GM23248 (cell line): ENCODE results near the gene SERPINA4. TPM values are rescaled to one million over a fixed set of nuclear protein-coding genes. Genes with fewer than 3 reads are reported as not detected.

ENCODE experiments used
- DNase-seq: peaks from one replicate; pipeline ENCODE4 v3.0.0-alpha.2; 2015
- H2AFZ ChIP-seq: fragments of 200-600 bp; sonication (generic); 2 replicates; pipeline ENCODE4 v1.6.1; 2016; ENCODE audit warnings: antibody characterized with exemption
- H3F3A ChIP-seq: fragments of 200-600 bp; sonication (generic); 2 replicates; pipeline ENCODE4 v1.6.1; 2016; ENCODE audit warnings: mild to moderate bottlenecking, antibody characterized with exemption, mixed run types; ENCODE audit not compliant: insufficient read depth
- H3K27ac ChIP-seq: fragments of 200-600 bp; sonication (generic); 2 replicates; pipeline ENCODE4 v1.5.1; 2016; ENCODE audit warnings: mild to moderate bottlenecking
- H3K27me3 ChIP-seq: fragments of 200-600 bp; sonication (generic); replicated peaks from 2 replicates; pipeline ENCODE4 v1.6.1; 2016; ENCODE audit warnings: mild to moderate bottlenecking; ENCODE audit not compliant: insufficient read depth
- H3K36me3 ChIP-seq: fragments of 200-600 bp; sonication (generic); 2 replicates; pipeline ENCODE4 v1.6.1; 2016; ENCODE audit warnings: low read depth, mild to moderate bottlenecking
- H3K4me1 ChIP-seq: fragments of 200-600 bp; sonication (generic); 2 replicates; pipeline ENCODE4 v1.6.1; 2016; ENCODE audit warnings: mild to moderate bottlenecking; ENCODE audit not compliant: insufficient read depth
- H3K4me2 ChIP-seq: fragments of 200-600 bp; sonication (generic); one replicate; pipeline ENCODE4 v1.6.1; 2016; ENCODE audit warnings: mild to moderate bottlenecking; ENCODE audit not compliant: unreplicated experiment
- H3K4me3 ChIP-seq: fragments of 200-600 bp; sonication (generic); 2 replicates; pipeline ENCODE4 v1.5.1; 2016; ENCODE audit warnings: mild to moderate bottlenecking
- H3K79me2 ChIP-seq: fragments of 200-600 bp; sonication (generic); 2 replicates; pipeline ENCODE4 v1.6.1; 2016; ENCODE audit warnings: mild to moderate bottlenecking; ENCODE audit not compliant: insufficient read depth
- H3K9ac ChIP-seq: fragments of 200-600 bp; sonication (generic); 2 replicates; pipeline ENCODE4 v1.6.1; 2016; ENCODE audit warnings: mild to moderate bottlenecking
- H3K9me2 ChIP-seq: fragments of 200-600 bp; sonication (generic); 2 replicates; pipeline ENCODE4 v1.6.1; 2016; ENCODE audit warnings: mixed run types, mild to moderate bottlenecking, moderate library complexity; ENCODE audit not compliant: insufficient read depth
- H3K9me3 ChIP-seq: fragments of 200-600 bp; sonication (generic); one replicate; pipeline ENCODE4 v1.6.1; 2017; ENCODE audit warnings: low read depth
- H4K20me1 ChIP-seq: fragments of 200-600 bp; sonication (generic); 2 replicates; pipeline ENCODE4 v1.6.0; 2016; ENCODE audit not compliant: insufficient read depth
- EZH2 ChIP-seq: fragments of 200-600 bp; sonication (generic); IDR thresholded peaks from 2 replicates; pipeline ENCODE4 v1.6.1; 2018; ENCODE audit warnings: antibody characterized with exemption, mild to moderate bottlenecking; ENCODE audit not compliant: insufficient read depth, poor library complexity, severe bottlenecking
- EZH2phosphoT487 ChIP-seq: fragments of 200-600 bp; sonication (generic); IDR thresholded peaks from 2 replicates; pipeline ENCODE4 v1.6.1; 2018; ENCODE audit warnings: antibody characterized with exemption, moderate library complexity, mild to moderate bottlenecking, low read depth; ENCODE audit not compliant: insufficient read depth
- WGBS, 2 experiments: methylation state at CpG; one replicate each; pipeline ENCODE4 v1.1.6; 2015 to 2017; ENCODE audit warnings: low lambda C conversion rate in 2 of 2, low coverage in 1 of 2; ENCODE audit errors: missing lambda C conversion rate in 2 of 2; 5-methylcytosine and 5-hydroxymethylcytosine counted together
- in situ Hi-C: fragments of 300-500 bp; cut with MboI; formaldehyde crosslinking; loops from 2 replicates; pipeline ENCODE4 v1.15.0; 2020
- polyA plus RNA-seq: library from polyadenylated mRNA; unstranded; fragments of >200 nt; fragmentation: Nextera tagmentation; extraction: Ambion mirVana; gene quantifications from 2 replicates; pipeline ENCODE4 v1.2.1, GENCODE V29; 2016
- total RNA-seq: library from RNA; depleted of rRNA; stranded (reverse); fragments of >200 nt; shearing (Covaris generic); gene quantifications from 2 replicates; pipeline ENCODE4 v1.2.3, GENCODE V29; 2014

The SERPINA4 gene
- total and polyA plus RNA-seq, 2 experiments from 2014 or later: not detected

DNA sequence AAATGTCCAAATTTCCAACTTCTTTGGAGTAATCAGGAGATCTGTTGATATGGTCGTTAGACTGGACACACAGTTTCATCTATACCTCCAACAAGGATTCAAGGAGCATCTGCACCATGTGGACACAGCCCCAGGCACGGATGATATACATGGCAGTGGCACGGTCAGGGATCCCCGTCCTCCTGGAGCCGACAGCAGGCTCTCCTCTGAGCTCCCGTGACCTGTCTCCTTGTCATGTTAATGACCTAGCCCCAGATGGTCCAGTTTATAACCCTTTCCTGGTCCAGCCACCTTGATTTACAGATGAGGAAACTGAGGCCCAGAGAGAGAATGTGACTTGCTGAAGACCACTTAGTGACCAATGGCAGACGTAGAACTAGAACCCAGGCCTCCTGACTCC lies 16.5 kb upstream of the SERPINA4 start:
- in situ Hi-C loops: no loop called here
- Histone ChIP-seq H3K4me1 (peaks cover 7% of the 10 kb centered on the region), H3K9ac (no peak overlapping the region), H3K4me3 (no peak overlapping the region), H3K27me3 (no peaks in the 10 kb centered on the region), H3K79me2 (no peaks in the 10 kb centered on the region), H3F3A (no peaks in the 10 kb centered on the region), H3K27ac (no peak overlapping the region), H3K9me2 (no peaks in the 10 kb centered on the region), H4K20me1 (no peaks in the 10 kb centered on the region), H3K36me3 (no peaks in the 10 kb centered on the region), H3K4me2 (no peak overlapping the region), H2AFZ (no peak overlapping the region), H3K9me3 (no peaks in the 10 kb centered on the region)
- no peak for TF ChIP-seq EZH2phosphoT487
- no peak for TF ChIP-seq EZH2
- no peak for DNase-seq
- 73 to 74% methylated on average over 7 of the region's 7 CpGs for WGBS, 2 experiments

DNA sequence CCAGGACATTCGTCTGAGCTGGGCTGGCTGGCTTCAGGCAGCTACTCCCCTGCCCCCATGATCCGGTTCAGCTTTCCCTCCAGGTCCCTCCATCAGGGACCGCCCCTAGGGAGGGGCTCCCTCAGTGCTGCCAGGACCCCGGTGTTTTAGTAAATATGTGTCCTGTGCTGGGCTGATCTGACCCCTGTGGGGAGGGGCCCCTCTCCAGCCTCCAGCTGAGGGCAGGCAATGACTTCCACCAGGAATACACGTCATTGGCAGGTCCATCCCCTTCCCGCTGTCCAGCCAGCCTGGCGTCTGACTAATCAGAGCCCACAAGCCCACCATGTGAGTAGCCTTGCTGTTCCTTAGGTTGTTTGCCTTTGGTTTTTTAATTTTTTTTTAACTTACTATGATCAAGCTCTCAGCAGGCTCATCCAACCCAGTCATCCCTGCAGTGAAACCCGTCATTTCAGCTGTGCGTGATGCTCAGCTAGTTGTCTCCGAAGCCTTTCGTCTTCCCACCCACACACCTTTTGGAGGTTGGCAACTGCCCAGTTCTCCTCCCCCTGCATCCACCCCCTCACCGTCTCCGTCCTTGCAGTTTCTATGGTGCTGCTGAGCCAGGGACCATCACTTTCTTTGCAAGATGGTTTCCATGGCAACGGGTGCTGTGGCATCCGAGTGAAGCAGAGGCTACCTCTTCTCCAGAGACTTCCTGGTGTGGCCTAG lies 16.0 kb upstream of the SERPINA4 start:
- in situ Hi-C loops: no loop called here
- H3K9me3 ChIP-seq: no peaks in the 10 kb centered on the region
- WGBS, 2 experiments: 73% methylated on average over 15 of the region's 15 CpGs

DNA sequence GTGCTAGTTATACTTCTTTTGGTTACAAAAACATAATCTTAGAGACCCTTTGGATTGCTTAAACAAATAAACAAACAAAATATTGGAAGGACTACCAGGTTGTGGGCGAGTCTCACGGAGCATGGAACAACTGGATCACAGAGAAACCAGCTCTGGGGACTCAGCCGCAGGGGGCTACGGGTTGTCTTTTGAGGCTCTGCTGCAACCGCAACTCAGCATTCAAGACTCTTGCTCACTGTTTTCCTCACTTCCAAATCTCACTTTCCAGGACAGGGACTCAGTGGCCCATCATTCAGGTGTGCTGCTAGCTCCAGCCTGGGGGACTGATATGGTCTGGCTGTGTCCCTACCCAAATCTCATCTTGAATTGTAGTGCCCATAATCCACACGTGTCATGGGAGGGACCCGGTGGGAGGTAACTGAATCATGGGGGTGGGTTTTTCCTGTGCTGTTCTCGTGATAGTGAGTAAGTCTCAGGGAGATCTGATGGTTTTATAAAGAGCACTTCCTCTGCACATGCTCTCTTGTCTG lies 14.0 kb upstream of the SERPINA4 start:
- Histone ChIP-seq H3K9ac (no peak overlapping the region), H3K4me3 (no peak overlapping the region), H3K9me3 (no peaks in the 10 kb centered on the region), H3K36me3 (no peaks in the 10 kb centered on the region), H3F3A (no peaks in the 10 kb centered on the region), H3K79me2 (no peaks in the 10 kb centered on the region), H3K27me3 (no peaks in the 10 kb centered on the region), H3K27ac (no peak overlapping the region), H3K4me2 (no peak overlapping the region), H3K9me2 (no peaks in the 10 kb centered on the region), H4K20me1 (no peaks in the 10 kb centered on the region), H2AFZ (no peak overlapping the region), H3K4me1 (peaks cover 3% of the 10 kb centered on the region)
- in situ Hi-C loops: no loop called here
- no peak for DNase-seq
- no peak for TF ChIP-seq EZH2
- TF ChIP-seq EZH2phosphoT487: no peak
- WGBS, 2 experiments: 70 to 75% methylated on average over 8 of the region's 8 CpGs

More for the DNA sequence above, 16.0 kb upstream of the SERPINA4 start:
- Histone ChIP-seq H3K79me2 (no peaks in the 10 kb centered on the region), H3K36me3 (no peaks in the 10 kb centered on the region), H3K27ac (no peak overlapping the region), H3F3A (no peaks in the 10 kb centered on the region), H3K9me2 (no peaks in the 10 kb centered on the region), H4K20me1 (no peaks in the 10 kb centered on the region), H2AFZ (no peak overlapping the region), H3K4me3 (no peak overlapping the region), H3K4me2 (no peak overlapping the region), H3K4me1 (peaks cover 7% of the 10 kb centered on the region), H3K27me3 (no peaks in the 10 kb centered on the region), H3K9ac (no peak overlapping the region)
- TF ChIP-seq EZH2 (no peak), EZH2phosphoT487 (no peak)
- DNase-seq: no peak

DNA sequence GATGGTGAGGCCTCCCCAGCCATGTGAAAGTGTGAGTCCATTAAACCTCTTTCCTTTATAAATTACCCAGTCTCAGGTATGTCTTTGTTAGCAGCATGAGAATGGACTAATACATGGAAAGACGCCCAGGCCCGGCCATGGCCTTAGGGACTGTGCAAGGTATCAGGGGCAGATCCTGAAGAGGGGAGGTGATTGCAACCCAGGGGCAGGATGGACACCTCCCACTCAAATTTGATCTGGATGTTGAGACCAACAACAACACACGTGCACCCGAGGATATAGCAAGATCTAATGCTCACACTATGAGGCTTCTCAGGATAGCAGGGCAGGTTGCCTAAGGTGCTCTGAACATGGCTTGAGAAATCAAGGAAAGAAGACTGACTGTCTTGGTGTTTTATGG lies 13.5 kb upstream of the SERPINA4 start:
- Histone ChIP-seq H3K9ac (no peak overlapping the region), H3K9me2 (no peaks in the 10 kb centered on the region), H3K79me2 (no peaks in the 10 kb centered on the region), H4K20me1 (no peaks in the 10 kb centered on the region), H3K9me3 (no peaks in the 10 kb centered on the region), H3K36me3 (no peaks in the 10 kb centered on the region), H3K27ac (no peak overlapping the region), H3K4me3 (no peak overlapping the region), H3K4me2 (no peak overlapping the region), H3K27me3 (no peaks in the 10 kb centered on the region), H3K4me1 (no peaks in the 10 kb centered on the region), H3F3A (no peaks in the 10 kb centered on the region), H2AFZ (no peak overlapping the region)
- in situ Hi-C loops: no loop called here
- DNase-seq: no peak
- TF ChIP-seq EZH2: no peak
- TF ChIP-seq EZH2phosphoT487: no peak
- 42 to 46% methylated on average over 4 of the region's 4 CpGs for WGBS, 2 experiments
